Endothelial cell of umbilical vein (primary cell): ENCODE results near the gene OR8G5. TPM values are rescaled to one million over a fixed set of nuclear protein-coding genes. Genes with fewer than 3 reads are reported as not detected.
A peak's percentile ranks its signal among the peaks of the same experiment; 100 is the strongest.

ENCODE experiments used
- BruUV-seq: library from RNA; stranded (reverse); fragments of 400-500 nt; replicated peaks from 2 replicates; lab custom pipeline; 2021; lab: Mats Ljungman, UMichigan
- CTCF ChIA-PET: fragments of 300-600, 350-600 bp; sonication (Branson Sonifier 250); formaldehyde crosslinking; loops from one replicate; lab custom pipeline; 2021; ENCODE audit warnings: antibody characterized with exemption, inconsistent platforms; lab: Charles Lee
- POLR2A ChIA-PET: fragments of 300-600, 350-600 bp; sonication (Branson Sonifier 250); formaldehyde crosslinking; loops from one replicate; lab custom pipeline; 2021; ENCODE audit warnings: antibody characterized with exemption, inconsistent platforms; lab: Charles Lee
- DNase-seq: peaks from one replicate; pipeline ENCODE4 v3.0.0-alpha.2; 2011; ENCODE audit warnings: low read depth, low spot score
- FAIRE-seq: peaks from 2 replicates; lab custom pipeline; 2011; peaks lifted over from hg19 to GRCh38; lab: Jason Lieb, UNC
- H2AFZ ChIP-seq: 2 replicates; pipeline ENCODE4 v1.6.0; 2012; ENCODE audit warnings: low read depth, low read length, control low read depth, inconsistent platforms
- H3K27ac ChIP-seq: 2 replicates; pipeline ENCODE4 v1.5.1; 2011; ENCODE audit warnings: low read depth, mild to moderate bottlenecking, control low read depth, low read length, moderate library complexity; ENCODE audit not compliant: insufficient read depth
- H3K27me3 ChIP-seq, 2 experiments: 2 replicates each; pipeline versions ENCODE4 v1.6.0 to v1.6.1; 2011; ENCODE audit warnings: low read length in 2 of 2, mixed read lengths in 1 of 2; ENCODE audit not compliant: control insufficient read depth in 2 of 2, insufficient read depth in 2 of 2
- H3K36me3 ChIP-seq, 2 experiments: 2 replicates in 1 of 2; 3 replicates in 1 of 2; pipeline ENCODE4 v1.5.1; 2011; ENCODE audit warnings: low read length in 2 of 2, mild to moderate bottlenecking in 1 of 2, moderate library complexity in 1 of 2; ENCODE audit not compliant: control insufficient read depth in 2 of 2, insufficient read depth in 2 of 2; ENCODE audit errors: extremely low read depth in 1 of 2
- H3K4me1 ChIP-seq: 3 replicates; pipeline ENCODE4 v1.5.1; 2011; ENCODE audit warnings: mild to moderate bottlenecking, low read length; ENCODE audit not compliant: control insufficient read depth, insufficient read depth; ENCODE audit errors: extremely low read depth
- H3K4me2 ChIP-seq: 2 replicates; pipeline ENCODE4 v1.6.1; 2011; ENCODE audit warnings: low read length, control low read depth, mixed read lengths; ENCODE audit not compliant: insufficient read depth
- H3K4me3 ChIP-seq, 3 experiments: fragments of 200-600 bp in 1 of 3; sonication (generic), shearing (Covaris generic) in 1 of 3; replicated peaks in 1 of 3; 2 replicates each; pipeline ENCODE4 v1.5.1; 2011 to 2016; ENCODE audit warnings: control low read depth in 3 of 3, low read length in 3 of 3, mild to moderate bottlenecking in 2 of 3, inconsistent platforms in 1 of 3, low read depth in 1 of 3, moderate library complexity in 1 of 3; ENCODE audit not compliant: insufficient read depth in 1 of 3
- H3K79me2 ChIP-seq: 2 replicates; pipeline ENCODE4 v1.6.0; 2012; ENCODE audit warnings: low read length, inconsistent platforms; ENCODE audit not compliant: control insufficient read depth, insufficient read depth
- H3K9ac ChIP-seq: replicated peaks from 2 replicates; pipeline ENCODE3; 2011; ENCODE audit warnings: low read length, control low read depth; ENCODE audit not compliant: insufficient read depth; ENCODE audit errors: extremely low read depth
- H3K9me1 ChIP-seq: replicated peaks from 3 replicates; pipeline ENCODE4 v1.6.0; 2011; ENCODE audit warnings: mild to moderate bottlenecking, low read length; ENCODE audit not compliant: control insufficient read depth, insufficient read depth; ENCODE audit errors: extremely low read depth
- H3K9me3 ChIP-seq: replicated peaks from 2 replicates; pipeline ENCODE4 v1.5.1; 2012; ENCODE audit warnings: low read length, inconsistent platforms; ENCODE audit not compliant: control insufficient read depth, insufficient read depth
- H4K20me1 ChIP-seq: replicated peaks from 2 replicates; pipeline ENCODE3; 2011; ENCODE audit warnings: mild to moderate bottlenecking, low read length; ENCODE audit not compliant: control insufficient read depth, insufficient read depth; ENCODE audit errors: extremely low read depth
- EZH2 ChIP-seq: IDR thresholded peaks from 2 replicates; pipeline ENCODE4 v1.6.1; 2012; ENCODE audit warnings: borderline replicate concordance, low read depth, mild to moderate bottlenecking, moderate library complexity, low read length, inconsistent platforms; ENCODE audit not compliant: severe bottlenecking
- FOS ChIP-seq: IDR thresholded peaks from 2 replicates; pipeline ENCODE4 v1.6.1; 2011; ENCODE audit warnings: mild to moderate bottlenecking, low read length, moderate library complexity, borderline replicate concordance; ENCODE audit not compliant: insufficient read depth
- GATA2 ChIP-seq: IDR thresholded peaks from 2 replicates; pipeline ENCODE4 v1.7.0; 2011; ENCODE audit warnings: low read depth, mild to moderate bottlenecking, moderate library complexity, mixed read lengths, low read length; ENCODE audit not compliant: insufficient read length, insufficient read depth
- JUN ChIP-seq: IDR thresholded peaks from 2 replicates; pipeline ENCODE4 v1.6.1; 2011; ENCODE audit warnings: borderline replicate concordance, low read depth; ENCODE audit not compliant: insufficient read length, insufficient read depth
- MYC ChIP-seq: IDR thresholded peaks from one replicate; pipeline ENCODE4 v1.6.1; 2011; ENCODE audit warnings: mild to moderate bottlenecking, low read depth, low read length
- POLR2A ChIP-seq: IDR thresholded peaks from 2 replicates; pipeline ENCODE4 v1.6.1; 2012; ENCODE audit warnings: low read depth, mild to moderate bottlenecking, control low read depth, low read length
- POLR2AphosphoS5 ChIP-seq: IDR thresholded peaks from 2 replicates; pipeline ENCODE4 v1.6.1; 2012; ENCODE audit warnings: low read depth, mild to moderate bottlenecking, control low read depth, low read length, moderate library complexity; ENCODE audit not compliant: insufficient read depth
- dilution Hi-C: fragments of 300-500 bp; cut with MboI; formaldehyde crosslinking; loops from one replicate; pipeline ENCODE4 v1.15.0; 2019; ENCODE audit warnings: low sequenced_read_pairs; ENCODE audit not compliant: extremely low pct_ligation_motif_present
- intact Hi-C: fragments of 100-400 bp; cut with micrococcal nuclease; formaldehyde crosslinking; loops from one replicate; pipeline ENCODE4 v1.10.0; 2022
- polyA plus RNA-seq, 4 experiments: library from polyadenylated mRNA; depleted of rRNA in 3 of 4; stranded (reverse) in 3 of 4; unstranded in 1 of 4; fragments of >200 nt; gene quantifications; 2 replicates each; pipeline versions ENCODE4 v1.2.1 to v1.2.3, GENCODE V29; 2011 to 2012; ENCODE audit warnings: missing spikeins in 1 of 4
- total RNA-seq: library from RNA; stranded (reverse); gene quantifications from 2 replicates; pipeline ENCODE4 v1.2.3, GENCODE V29; 2021
- TF ChIP-seq, protein P1 (sequence below), 2 donors: IDR thresholded peaks; 1 replicate in 1 of 2; 2 replicates in 1 of 2; pipeline ENCODE4 v1.5.1; 2011; ENCODE audit warnings: low read length in 2 of 2, mild to moderate bottlenecking in 2 of 2, moderate library complexity in 2 of 2, control low read depth in 1 of 2, inconsistent platforms in 1 of 2, low read depth in 1 of 2; ENCODE audit not compliant: insufficient read depth in 1 of 2; ENCODE audit errors: extremely low read depth in 1 of 2
- TF ChIP-seq, protein P2 (sequence below): IDR thresholded peaks from 2 replicates; pipeline ENCODE4 v1.6.1; 2011; ENCODE audit not compliant: insufficient read depth, insufficient read length

Gene OR8G5
- total and polyA plus RNA-seq, 2 donors (not counting 3 experiments of a cell fraction or from before 2014, with no cell fraction given): not detected

DNA sequence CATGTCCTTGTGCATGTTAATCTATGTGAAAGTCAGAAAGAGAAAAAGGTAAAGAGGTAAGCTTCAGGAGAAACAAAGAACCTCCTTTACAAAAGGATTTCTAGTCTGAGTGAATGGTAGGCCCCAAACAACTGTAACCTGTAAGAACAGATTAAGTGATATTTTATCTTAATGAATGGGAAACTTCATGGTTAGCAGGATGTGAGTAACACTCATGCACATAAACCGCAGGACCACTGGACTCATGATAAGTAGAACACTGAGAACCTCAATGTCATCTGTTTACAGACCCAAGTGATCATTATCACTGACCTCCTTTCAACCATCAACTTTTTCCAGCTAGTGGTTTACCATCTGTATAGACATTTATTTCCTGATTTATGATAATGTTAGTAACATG lies 19.9 kb downstream of the OR8G5 start:
- DNase-seq (peak; percentile 80), FAIRE-seq (peak; percentile 83)
- TF ChIP-seq GATA2: peak; percentile 99
- TF ChIP-seq, protein P1, sequence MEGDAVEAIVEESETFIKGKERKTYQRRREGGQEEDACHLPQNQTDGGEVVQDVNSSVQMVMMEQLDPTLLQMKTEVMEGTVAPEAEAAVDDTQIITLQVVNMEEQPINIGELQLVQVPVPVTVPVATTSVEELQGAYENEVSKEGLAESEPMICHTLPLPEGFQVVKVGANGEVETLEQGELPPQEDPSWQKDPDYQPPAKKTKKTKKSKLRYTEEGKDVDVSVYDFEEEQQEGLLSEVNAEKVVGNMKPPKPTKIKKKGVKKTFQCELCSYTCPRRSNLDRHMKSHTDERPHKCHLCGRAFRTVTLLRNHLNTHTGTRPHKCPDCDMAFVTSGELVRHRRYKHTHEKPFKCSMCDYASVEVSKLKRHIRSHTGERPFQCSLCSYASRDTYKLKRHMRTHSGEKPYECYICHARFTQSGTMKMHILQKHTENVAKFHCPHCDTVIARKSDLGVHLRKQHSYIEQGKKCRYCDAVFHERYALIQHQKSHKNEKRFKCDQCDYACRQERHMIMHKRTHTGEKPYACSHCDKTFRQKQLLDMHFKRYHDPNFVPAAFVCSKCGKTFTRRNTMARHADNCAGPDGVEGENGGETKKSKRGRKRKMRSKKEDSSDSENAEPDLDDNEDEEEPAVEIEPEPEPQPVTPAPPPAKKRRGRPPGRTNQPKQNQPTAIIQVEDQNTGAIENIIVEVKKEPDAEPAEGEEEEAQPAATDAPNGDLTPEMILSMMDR (IDR thresholded peaks at IDR 0.05; ENCODE audit: extremely low read depth in 1 of 2, insufficient read depth in 1 of 2, low read depth in 1 of 2, low read length in 2 of 2): no peak
- TF ChIP-seq FOS: peak; percentile 67
- TF ChIP-seq JUN: peak; percentile 59
- TF ChIP-seq POLR2A: peak; percentile 65
- no peak for TF ChIP-seq EZH2
- TF ChIP-seq, protein P2, sequence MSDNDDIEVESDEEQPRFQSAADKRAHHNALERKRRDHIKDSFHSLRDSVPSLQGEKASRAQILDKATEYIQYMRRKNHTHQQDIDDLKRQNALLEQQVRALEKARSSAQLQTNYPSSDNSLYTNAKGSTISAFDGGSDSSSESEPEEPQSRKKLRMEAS: no peak
- TF ChIP-seq POLR2AphosphoS5: peak; percentile 95
- TF ChIP-seq MYC: no peak
- Histone ChIP-seq H3K4me3 (no peak overlapping the region), H3K9me3 (no peaks in the 10 kb centered on the region), H3K9ac (no peak overlapping the region), H4K20me1 (no peaks in the 10 kb centered on the region), H3K27ac (peak overlapping the region; percentile 26), H3K4me1 (peaks cover 15% of the 10 kb centered on the region), H3K27me3 (no peaks in the 10 kb centered on the region), H2AFZ (no peak overlapping the region), H3K36me3 (no peaks in the 10 kb centered on the region), H3K79me2 (no peaks in the 10 kb centered on the region), H3K9me1 (no peaks in the 10 kb centered on the region), H3K4me2 (peak overlapping the region; percentile 35)
- dilution Hi-C loops (no loop called here), intact Hi-C loops (loop anchor here (1.0 to 2.0 kb wide), 3 partner anchors 9 to 205 kb away; partner anchors contain the start of gene VWA5A)
- BruUV-seq: no TSS peak
- CTCF ChIA-PET: interaction anchor here (1.3 to 2.3 kb wide), 2 partner anchors 81 to 205 kb away, joined by 4 to 8 read pairs; no protein-coding TSS in a partner anchor
- POLR2A ChIA-PET: no interaction called here
